ENCODE results near the gene GATA5. TPM values are rescaled to one million over a fixed set of nuclear protein-coding genes. Genes with fewer than 3 reads are reported as not detected.

The GATA5 gene
- total RNA-seq, 5 donors from 2014 or later (not counting 1 experiment from before 2014, with no cell fraction given): not detected

GRCh38 chr20:62495749-62496567 lies 20.2 kb upstream of the GATA5 start:
- Histone ChIP-seq H3K4me1 (ENCODE audit: control insufficient read depth in 1 of 2, extremely low read depth in 1 of 2, insufficient read depth in 2 of 2, low read length in 2 of 2) (peaks cover 0 to 13% of the 10 kb centered on the region in 2 experiments), H3K4me3 (ENCODE audit: control insufficient read depth in 1 of 2, extremely low read depth in 1 of 2, low read length in 1 of 2) (no peak overlapping the region), H3K9me3 (no peaks in the 10 kb centered on the region), H3K27me3 (replicated peaks in 1 of 2; ENCODE audit: control insufficient read depth in 2 of 2, extremely low read depth in 1 of 2, insufficient read depth in 2 of 2, low read length in 1 of 2) (peaks cover 0 to 38% of the 10 kb centered on the region in 2 experiments), H3K36me3 (ENCODE audit: control insufficient read depth in 2 of 2, extremely low read depth in 1 of 2, insufficient read depth in 1 of 2, low read length in 1 of 2) (no peaks in the 10 kb centered on the region), H3K27ac (ENCODE audit: low read length) (no peak overlapping the region)
- 70% methylated on average over 19 of the region's 34 CpGs for WGBS (ENCODE audit: insufficient coverage)
- ATAC-seq (replicated peaks in 1 of 4) (no peak), DNase-seq (no peak)
- Mint-ChIP-seq H3K27me3 (peaks cover 5 to 7% of the 10 kb centered on the region in 2 donors), H3K4me1 (peaks cover 6 to 15% (median 12%) of the 10 kb centered on the region in 3 donors), H3K27ac (no peak overlapping the region), H3K4me3 (no peak overlapping the region), H3K36me3 (no peaks in the 10 kb centered on the region), H3K9me3 (no peaks in the 10 kb centered on the region)
- ChIA-PET CTCF (no interaction called here), POLR2A (no interaction called here)

- Histone ChIP-seq H3K4me1 (ENCODE audit: control insufficient read depth in 1 of 2, extremely low read depth in 1 of 2, insufficient read depth in 2 of 2, low read length in 2 of 2) (peaks cover 0 to 9% of the 10 kb centered on the region in 2 experiments), H3K4me3 (ENCODE audit: control insufficient read depth in 1 of 2, extremely low read depth in 1 of 2, low read length in 1 of 2) (no peak overlapping the region), H3K27ac (ENCODE audit: low read length) (no peak overlapping the region), H3K36me3 (ENCODE audit: control insufficient read depth in 2 of 2, extremely low read depth in 1 of 2, insufficient read depth in 1 of 2, low read length in 1 of 2) (no peaks in the 10 kb centered on the region), H3K27me3 (replicated peaks in 1 of 2; ENCODE audit: control insufficient read depth in 2 of 2, extremely low read depth in 1 of 2, insufficient read depth in 2 of 2, low read length in 1 of 2) (peaks cover 0 to 40% of the 10 kb centered on the region in 2 experiments), H3K9me3 (no peaks in the 10 kb centered on the region)
- H3K27ac Mint-ChIP-seq: no peak overlapping the region
- ATAC-seq (replicated peaks in 1 of 4) (no peak), DNase-seq (no peak)
- 84% methylated on average over 21 of the region's 26 CpGs for WGBS (ENCODE audit: insufficient coverage)
- H3K9me3 Mint-ChIP-seq: no peaks in the 10 kb centered on the region
- ChIA-PET CTCF (no interaction called here), POLR2A (no interaction called here)
- H3K27me3 Mint-ChIP-seq: peaks cover 7 to 10% of the 10 kb centered on the region in 2 donors
- peaks cover 2 to 7% (median 4%) of the 10 kb centered on the region in 3 donors for H3K4me1 Mint-ChIP-seq
- H3K4me3 Mint-ChIP-seq: no peak overlapping the region
- H3K36me3 Mint-ChIP-seq: no peaks in the 10 kb centered on the region
Observed at GRCh38 chr20:62494980-62495748, 19.4 kb upstream of the GATA5 start.

- no peak overlapping the region for H3K4me3 Mint-ChIP-seq
- peaks cover 0 to 2% (median 0%) of the 10 kb centered on the region in 3 donors for H3K4me1 Mint-ChIP-seq
- DNase-seq (no peak), ATAC-seq (replicated peaks in 1 of 4) (no peak)
- no peak overlapping the region for H3K27ac Mint-ChIP-seq
- H3K27me3 ChIP-seq (replicated peaks in 1 of 2; ENCODE audit: control insufficient read depth in 2 of 2, extremely low read depth in 1 of 2, insufficient read depth in 2 of 2, low read length in 1 of 2): peaks cover 0 to 47% of the 10 kb centered on the region in 2 experiments
- H3K9me3 Mint-ChIP-seq: no peaks in the 10 kb centered on the region
- no peaks in the 10 kb centered on the region for H3K9me3 ChIP-seq
- H3K27ac ChIP-seq (ENCODE audit: low read length): no peak overlapping the region
- no peaks in the 10 kb centered on the region for H3K36me3 ChIP-seq (ENCODE audit: control insufficient read depth in 2 of 2, extremely low read depth in 1 of 2, insufficient read depth in 1 of 2, low read length in 1 of 2)
- ChIA-PET CTCF (no interaction called here), POLR2A (no interaction called here)
- no peak overlapping the region for H3K4me3 ChIP-seq (ENCODE audit: control insufficient read depth in 1 of 2, extremely low read depth in 1 of 2, low read length in 1 of 2)
- H3K27me3 Mint-ChIP-seq: peaks cover 11 to 15% of the 10 kb centered on the region in 2 donors
- peaks cover 0 to 4% of the 10 kb centered on the region in 2 experiments for H3K4me1 ChIP-seq (ENCODE audit: control insufficient read depth in 1 of 2, extremely low read depth in 1 of 2, insufficient read depth in 2 of 2, low read length in 2 of 2)
- no peaks in the 10 kb centered on the region for H3K36me3 Mint-ChIP-seq
- WGBS (ENCODE audit: insufficient coverage): 25% methylated on average over 3 of the region's 7 CpGs
Observed at GRCh38 chr20:62494537-62494936, 18.7 kb upstream of the GATA5 start.

- H3K4me3 Mint-ChIP-seq: no peak overlapping the region
- DNase-seq (no peak), ATAC-seq (replicated peaks in 1 of 4) (no peak)
- peaks cover 0 to 4% of the 10 kb centered on the region in 2 experiments for H3K4me1 ChIP-seq (ENCODE audit: control insufficient read depth in 1 of 2, extremely low read depth in 1 of 2, insufficient read depth in 2 of 2, low read length in 2 of 2)
- H3K9me3 Mint-ChIP-seq: no peaks in the 10 kb centered on the region
- no peak overlapping the region for H3K27ac Mint-ChIP-seq
- ChIA-PET CTCF (no interaction called here), POLR2A (no interaction called here)
- no peaks in the 10 kb centered on the region for H3K36me3 ChIP-seq (ENCODE audit: control insufficient read depth in 2 of 2, extremely low read depth in 1 of 2, insufficient read depth in 1 of 2, low read length in 1 of 2)
- WGBS (ENCODE audit: insufficient coverage): 97% methylated on average over 10 of the region's 10 CpGs
- no peaks in the 10 kb centered on the region for H3K36me3 Mint-ChIP-seq
- H3K27me3 Mint-ChIP-seq: peaks cover 12 to 17% of the 10 kb centered on the region in 2 donors
- H3K27ac ChIP-seq (ENCODE audit: low read length): no peak overlapping the region
- H3K9me3 ChIP-seq: no peaks in the 10 kb centered on the region
- H3K27me3 ChIP-seq (replicated peaks in 1 of 2; ENCODE audit: control insufficient read depth in 2 of 2, extremely low read depth in 1 of 2, insufficient read depth in 2 of 2, low read length in 1 of 2): peaks cover 0 to 53% of the 10 kb centered on the region in 2 experiments
- H3K4me3 ChIP-seq (ENCODE audit: control insufficient read depth in 1 of 2, extremely low read depth in 1 of 2, low read length in 1 of 2): no peak overlapping the region
- peaks cover 0 to 2% (median 0%) of the 10 kb centered on the region in 3 donors for H3K4me1 Mint-ChIP-seq
Observed at GRCh38 chr20:62493886-62494285, 18.1 kb upstream of the GATA5 start.

- H3K27me3 ChIP-seq (replicated peaks in 1 of 2; ENCODE audit: control insufficient read depth in 2 of 2, extremely low read depth in 1 of 2, insufficient read depth in 2 of 2, low read length in 1 of 2): peaks cover 0 to 58% of the 10 kb centered on the region in 2 experiments
- H3K4me3 ChIP-seq (ENCODE audit: control insufficient read depth in 1 of 2, extremely low read depth in 1 of 2, low read length in 1 of 2): no peak overlapping the region
- Mint-ChIP-seq H3K4me1 (peaks cover 0 to 2% (median 0%) of the 10 kb centered on the region in 3 donors), H3K9me3 (no peaks in the 10 kb centered on the region), H3K4me3 (no peak overlapping the region), H3K27ac (no peak overlapping the region), H3K27me3 (peaks cover 17 to 22% of the 10 kb centered on the region in 2 donors), H3K36me3 (no peaks in the 10 kb centered on the region)
- ChIA-PET POLR2A (no interaction called here), CTCF (no interaction called here)
- H3K36me3 ChIP-seq (ENCODE audit: control insufficient read depth in 2 of 2, extremely low read depth in 1 of 2, insufficient read depth in 1 of 2, low read length in 1 of 2): no peaks in the 10 kb centered on the region
- no peak for ATAC-seq (replicated peaks in 1 of 4)
- H3K27ac ChIP-seq (ENCODE audit: low read length): no peak overlapping the region
- DNase-seq: no peak
- WGBS (ENCODE audit: insufficient coverage): 88% methylated on average over 14 of the region's 15 CpGs
- peaks cover 0 to 4% of the 10 kb centered on the region in 2 experiments for H3K4me1 ChIP-seq (ENCODE audit: control insufficient read depth in 1 of 2, extremely low read depth in 1 of 2, insufficient read depth in 2 of 2, low read length in 2 of 2)
- no peaks in the 10 kb centered on the region for H3K9me3 ChIP-seq
Observed at GRCh38 chr20:62493253-62493885, 17.6 kb upstream of the GATA5 start.

GRCh38 chr20:62492711-62493110 lies 16.9 kb upstream of the GATA5 start:
- no peak for ATAC-seq (replicated peaks in 1 of 4)
- DNase-seq: no peak
- H3K36me3 ChIP-seq (ENCODE audit: control insufficient read depth in 2 of 2, extremely low read depth in 1 of 2, insufficient read depth in 1 of 2, low read length in 1 of 2): no peaks in the 10 kb centered on the region
- no peak overlapping the region for H3K4me3 ChIP-seq (ENCODE audit: control insufficient read depth in 1 of 2, extremely low read depth in 1 of 2, low read length in 1 of 2)
- peaks cover 0 to 2% (median 0%) of the 10 kb centered on the region in 3 donors for H3K4me1 Mint-ChIP-seq
- POLR2A ChIA-PET: no interaction called here
- H3K4me1 ChIP-seq (ENCODE audit: control insufficient read depth in 1 of 2, extremely low read depth in 1 of 2, insufficient read depth in 2 of 2, low read length in 2 of 2): peaks cover 0 to 4% of the 10 kb centered on the region in 2 experiments
- H3K27me3 Mint-ChIP-seq: peaks cover 23 to 25% of the 10 kb centered on the region in 2 donors
- WGBS (ENCODE audit: insufficient coverage): 88% methylated on average over 7 of the region's 10 CpGs
- CTCF ChIA-PET: no interaction called here
- no peak overlapping the region for H3K27ac ChIP-seq (ENCODE audit: low read length)
- H3K4me3 Mint-ChIP-seq: no peak overlapping the region
- no peak overlapping the region for H3K27ac Mint-ChIP-seq
- no peaks in the 10 kb centered on the region for H3K36me3 Mint-ChIP-seq
- H3K9me3 Mint-ChIP-seq: no peaks in the 10 kb centered on the region
- peaks cover 0 to 64% of the 10 kb centered on the region in 2 experiments for H3K27me3 ChIP-seq (replicated peaks in 1 of 2; ENCODE audit: control insufficient read depth in 2 of 2, extremely low read depth in 1 of 2, insufficient read depth in 2 of 2, low read length in 1 of 2)
- no peaks in the 10 kb centered on the region for H3K9me3 ChIP-seq

Data from T-cell (primary cell).